ENCODE results near the gene PTPRN2.
"Not testable (repeated sequence)": the region's sequence is repeated elsewhere in the genome, so short reads cannot be mapped to it uniquely, and the experiment has no call there.

The PTPRN2 gene

GRCh38 chr7:158530800-158531609, 56.6 kb downstream of the PTPRN2 start:
- DNase-seq = no peak

DNA sequence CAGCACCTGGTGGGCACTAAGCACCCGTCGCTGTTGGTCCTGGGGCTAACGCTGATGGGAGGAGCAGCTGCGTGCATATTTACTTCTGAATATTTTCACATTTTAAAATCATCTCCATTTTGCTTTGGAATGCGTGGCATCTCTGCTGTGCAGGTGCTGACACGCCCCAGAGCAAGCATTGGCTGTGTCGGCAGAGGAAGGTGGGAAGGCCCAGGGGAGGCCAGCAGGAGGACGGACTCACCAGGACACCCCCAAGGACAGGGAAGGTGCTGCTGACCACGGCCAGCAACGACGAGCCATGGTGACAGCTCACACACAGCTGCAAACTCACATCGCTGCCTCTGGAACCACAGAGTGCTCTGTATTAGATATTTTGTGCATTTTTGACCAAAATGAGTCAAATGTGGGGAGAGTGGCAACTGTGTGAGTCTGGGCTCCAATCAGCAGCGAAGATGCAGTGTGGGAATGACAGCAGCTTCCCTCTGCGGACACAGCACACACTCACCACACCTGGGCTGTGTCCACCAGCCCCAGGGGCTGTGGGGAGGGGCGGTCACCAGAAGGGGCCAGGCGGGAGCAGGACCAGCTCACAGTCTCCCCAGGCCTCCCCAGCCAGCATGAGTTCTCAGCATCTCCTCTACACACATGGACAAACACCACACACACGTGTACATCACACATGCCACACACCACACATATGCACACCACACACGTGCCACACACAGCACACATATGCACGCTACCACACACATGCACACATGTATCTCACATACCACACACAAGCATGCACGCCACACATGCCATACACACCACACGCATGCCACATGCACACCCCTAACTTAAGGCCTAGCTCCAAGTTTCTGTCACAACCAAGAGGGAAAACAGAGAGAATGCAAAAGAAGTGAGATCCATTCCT, 58.2 kb downstream of the PTPRN2 start:
- DNase-seq = no peak

DNA sequence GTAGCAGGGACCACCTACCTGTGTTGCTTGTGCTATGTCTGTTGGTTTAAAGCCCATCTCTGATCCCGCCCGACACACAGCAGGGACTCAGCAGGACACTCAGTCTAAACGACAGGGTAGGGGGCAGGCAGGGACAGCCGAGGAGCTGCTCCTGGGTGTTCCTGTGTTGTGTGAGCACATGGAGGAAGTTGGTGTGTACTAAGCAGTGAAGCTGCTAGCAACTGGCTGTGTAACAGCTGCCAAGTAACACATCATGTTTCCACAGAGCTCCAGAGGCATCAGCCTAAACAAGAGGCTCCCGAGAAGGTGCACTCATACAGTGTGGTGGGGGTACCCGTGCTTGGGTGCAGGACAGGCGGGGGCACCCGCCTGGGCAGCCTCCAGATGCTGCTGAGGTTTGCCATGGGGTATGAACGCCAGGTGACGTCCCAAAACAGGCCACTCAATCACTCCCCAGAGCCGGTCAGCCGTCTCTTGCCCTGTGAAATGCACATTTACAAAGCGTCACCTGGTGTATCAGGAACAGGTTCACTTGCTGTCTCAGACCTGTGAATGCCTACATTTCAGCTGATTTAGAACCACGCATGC, 59.6 kb downstream of the PTPRN2 start:
- no peak for DNase-seq

- no peak for DNase-seq
Observed at GRCh38 chr7:158527495-158527894, 60.1 kb downstream of the PTPRN2 start.

GRCh38 chr7:158527038-158527437, 60.6 kb downstream of the PTPRN2 start:
- DNase-seq = no peak

GRCh38 chr7:158526531-158526930, 61.1 kb downstream of the PTPRN2 start:
- DNase-seq = no peak

DNA sequence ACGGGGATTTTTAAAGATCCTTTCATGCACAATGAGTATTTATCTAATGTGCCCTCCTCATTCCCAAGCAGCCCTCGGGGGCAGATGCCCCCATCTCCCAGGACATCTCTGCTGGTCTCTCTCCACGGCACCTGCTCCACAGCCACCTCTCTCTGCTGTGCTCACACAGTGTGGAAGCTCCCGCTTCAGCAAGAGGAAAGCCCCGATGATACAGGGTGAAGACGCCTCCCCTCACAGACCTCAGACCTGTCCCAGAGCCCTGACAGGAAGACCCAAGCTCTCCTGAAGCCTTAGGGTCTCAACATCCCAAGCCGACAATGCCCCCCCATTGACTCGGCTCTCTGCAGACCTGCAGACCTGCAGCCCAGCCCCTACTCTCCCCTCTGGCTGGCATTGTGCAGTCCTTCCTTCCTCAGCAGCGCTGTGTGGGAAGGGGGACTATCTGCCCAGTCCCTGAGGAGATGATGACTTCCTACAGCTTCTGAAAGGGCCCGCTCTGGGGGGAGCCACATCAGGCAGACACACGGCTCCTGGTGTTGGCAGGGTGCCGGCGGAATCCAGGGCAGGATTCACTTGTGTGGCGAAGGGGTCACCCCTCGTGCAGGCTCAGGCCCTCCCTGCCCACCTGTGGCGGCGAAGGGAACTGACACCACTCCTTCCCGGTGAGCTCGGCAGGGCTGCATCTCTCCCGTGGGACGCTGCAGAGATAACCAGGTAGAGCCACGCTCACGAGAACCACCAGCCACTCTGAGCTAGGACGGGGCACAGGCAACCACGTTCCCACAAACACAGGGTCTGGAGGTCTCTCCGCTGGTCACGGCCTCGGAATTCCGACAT, 61.8 kb downstream of the PTPRN2 start:
- DNase-seq = no peak

DNA sequence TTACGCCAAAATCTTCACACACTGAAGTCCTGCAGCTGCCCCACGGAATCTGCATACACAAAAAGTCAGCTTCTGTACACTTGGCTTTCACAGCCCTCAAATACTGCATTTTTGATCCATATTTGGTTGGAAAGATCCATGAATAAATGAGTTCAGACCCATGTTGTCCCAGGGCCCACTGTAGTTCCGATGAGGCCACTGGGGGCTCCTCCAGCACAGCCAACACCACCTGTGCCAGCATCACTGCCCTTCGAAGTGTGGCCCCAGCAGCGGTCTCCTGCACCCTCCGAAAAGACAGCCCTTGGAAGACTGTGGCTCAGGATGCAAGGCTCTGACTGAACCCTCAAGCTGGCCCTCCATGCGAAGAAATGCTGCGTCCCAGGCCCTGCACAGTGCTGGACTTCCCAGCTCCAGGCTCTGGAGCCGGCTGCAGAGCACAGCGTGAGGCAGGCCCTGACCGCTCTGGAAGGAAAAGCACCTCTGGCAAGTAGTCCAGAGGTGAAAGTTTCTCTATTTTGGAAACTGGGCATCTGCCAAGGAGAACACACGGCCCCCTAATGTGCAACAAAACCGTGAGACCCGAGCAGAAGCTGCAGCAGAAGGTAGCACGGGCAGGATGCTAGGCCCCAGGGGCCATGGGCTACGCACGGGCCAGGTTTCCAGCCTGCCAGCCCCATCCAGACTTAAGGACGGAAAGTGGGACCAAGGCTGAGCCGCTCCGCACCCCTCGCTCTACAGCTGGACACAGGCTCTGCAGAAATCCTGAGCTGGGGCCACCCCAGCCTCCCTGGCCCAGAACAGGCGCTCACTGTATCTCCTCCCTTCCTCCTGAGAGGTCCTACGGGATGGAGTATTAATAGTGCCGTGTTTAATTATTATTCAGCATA, 62.6 kb downstream of the PTPRN2 start:
- no peak for DNase-seq

- not testable (repeated sequence) for DNase-seq
Observed at GRCh38 chr7:158524286-158524685, 63.3 kb downstream of the PTPRN2 start.

GRCh38 chr7:158523877-158524276, 63.7 kb downstream of the PTPRN2 start:
- not testable (repeated sequence) for DNase-seq

DNA sequence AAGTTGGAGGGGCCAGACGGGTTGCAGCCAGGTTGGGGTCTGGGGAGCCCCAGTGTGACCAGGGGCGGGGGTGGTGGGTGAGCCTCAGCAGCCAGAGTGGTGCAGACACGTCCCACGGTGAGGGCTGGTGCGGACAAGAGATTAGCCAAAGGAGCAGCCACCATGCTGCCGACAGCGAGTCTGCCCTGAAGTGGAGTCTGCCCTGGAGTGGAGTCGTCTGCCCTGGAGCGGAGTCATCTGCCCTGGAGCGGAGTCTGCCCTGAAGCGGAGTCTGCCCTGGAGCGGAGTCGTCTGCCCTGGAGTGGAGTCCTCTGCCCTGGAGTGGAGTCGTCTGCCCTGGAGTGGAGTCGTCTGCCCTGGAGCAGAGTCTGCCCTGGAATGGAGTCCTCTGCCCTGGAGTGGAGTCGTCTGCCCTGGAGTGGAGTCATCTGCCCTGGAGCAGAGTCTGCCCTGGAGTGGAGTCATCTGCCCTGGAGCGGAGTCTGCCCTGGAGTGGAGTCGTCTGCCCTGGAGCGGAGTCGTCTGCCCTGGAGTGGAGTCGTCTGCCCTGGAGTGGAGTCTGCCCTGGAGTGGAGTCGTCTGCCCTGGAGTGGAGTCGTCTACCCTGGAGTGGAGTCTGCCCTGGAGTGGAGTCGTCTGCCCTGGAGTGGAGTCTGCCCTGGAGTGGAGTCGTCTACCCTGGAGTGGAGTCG, 64.3 kb downstream of the PTPRN2 start:
- not testable (repeated sequence) for DNase-seq

DNA sequence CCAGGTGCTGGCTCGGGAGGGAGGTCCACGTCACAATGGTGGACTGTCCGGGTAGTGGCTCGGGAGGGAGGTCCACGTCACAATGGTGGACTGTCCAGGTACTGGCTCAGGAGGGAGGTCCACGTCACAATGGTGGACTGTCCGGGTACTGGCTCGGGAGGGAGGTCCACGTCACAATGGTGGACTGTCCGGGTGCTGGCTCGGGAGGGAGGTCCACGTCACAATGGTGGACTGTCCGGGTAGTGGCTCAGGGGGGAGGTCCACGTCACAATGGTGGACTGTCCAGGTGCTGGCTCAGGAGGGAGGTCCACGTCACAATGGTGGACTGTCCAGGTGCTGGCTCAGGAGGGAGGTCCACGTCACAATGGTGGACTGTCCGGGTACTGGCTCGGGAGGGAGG, 65.8 kb downstream of the PTPRN2 start:
- not testable (repeated sequence) for DNase-seq

GRCh38 chr7:158520825-158521224, 66.8 kb downstream of the PTPRN2 start:
- no peak for DNase-seq

DNA sequence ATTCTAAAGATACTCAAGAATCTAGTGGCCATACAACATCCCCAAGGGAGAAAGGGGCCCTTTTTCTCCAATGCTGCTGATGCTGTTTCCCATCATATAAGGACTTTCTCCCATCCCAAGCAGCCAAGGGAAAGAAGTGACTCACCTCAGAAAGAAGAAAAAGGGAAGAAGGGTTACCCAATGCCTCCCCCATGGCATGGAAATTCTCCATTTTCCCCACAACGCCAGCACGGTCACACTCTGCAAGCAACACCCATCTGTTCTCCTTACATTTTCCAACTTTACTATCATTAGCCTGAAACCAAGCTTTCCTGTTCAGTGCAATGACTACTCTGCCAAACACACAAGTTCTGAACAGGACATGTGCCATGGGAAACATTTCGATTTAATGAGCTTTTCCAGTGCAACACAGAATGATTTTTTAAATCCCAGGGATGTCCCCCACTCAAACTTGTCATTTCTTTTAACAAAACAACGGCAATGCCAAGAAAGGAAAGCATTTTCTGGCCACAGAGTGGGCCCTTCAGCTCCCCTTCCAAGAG, 67.9 kb downstream of the PTPRN2 start:
- no peak for DNase-seq

- DNase-seq = no peak
Observed at GRCh38 chr7:158518980-158519632, 68.5 kb downstream of the PTPRN2 start.

- DNase-seq = no peak
Observed at GRCh38 chr7:158517571-158517970, 70.1 kb downstream of the PTPRN2 start.

DNA sequence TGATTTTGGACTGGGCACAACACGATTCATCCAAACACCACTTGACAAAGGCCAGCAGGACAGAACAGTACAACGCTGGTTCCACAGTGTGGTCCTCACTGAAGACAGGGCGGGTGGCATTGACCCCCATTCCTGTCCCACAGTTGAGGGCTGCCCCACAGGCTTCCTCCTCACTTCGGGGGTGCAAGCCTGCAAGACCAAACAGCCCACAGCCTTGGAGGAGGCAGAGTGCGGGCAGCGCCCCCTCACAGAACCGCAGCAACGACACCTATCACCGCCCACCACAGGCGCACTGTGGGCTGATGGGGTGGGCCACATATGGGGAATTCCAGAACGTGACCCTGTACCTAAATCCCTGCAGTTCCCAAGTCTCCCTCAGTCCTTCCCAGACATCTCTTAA, 70.6 kb downstream of the PTPRN2 start:
- no peak for DNase-seq

DNA sequence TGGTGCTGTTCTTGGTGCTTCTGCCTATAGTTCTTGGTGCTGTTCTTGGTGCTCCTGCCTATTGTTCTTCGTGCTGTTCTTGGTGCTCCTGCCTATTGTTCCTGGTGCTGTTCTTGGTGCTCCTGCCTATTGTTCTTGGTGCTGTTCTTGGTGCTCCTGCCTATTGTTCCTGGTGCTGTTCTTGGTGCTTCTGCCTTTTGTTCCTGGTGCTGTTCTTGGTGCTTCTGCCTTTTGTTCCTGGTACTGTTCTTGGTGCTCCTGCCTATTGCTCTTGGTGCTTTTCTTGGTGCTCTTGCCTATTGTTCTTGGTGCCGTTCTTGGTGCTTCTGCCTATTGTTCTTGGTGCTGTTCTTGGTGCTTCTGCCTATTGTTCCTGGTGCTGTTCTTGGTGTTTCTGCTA, 71.1 kb downstream of the PTPRN2 start:
- no peak for DNase-seq

GRCh38 chr7:158512869-158513268, 74.8 kb downstream of the PTPRN2 start:
- no peak for DNase-seq

DNA sequence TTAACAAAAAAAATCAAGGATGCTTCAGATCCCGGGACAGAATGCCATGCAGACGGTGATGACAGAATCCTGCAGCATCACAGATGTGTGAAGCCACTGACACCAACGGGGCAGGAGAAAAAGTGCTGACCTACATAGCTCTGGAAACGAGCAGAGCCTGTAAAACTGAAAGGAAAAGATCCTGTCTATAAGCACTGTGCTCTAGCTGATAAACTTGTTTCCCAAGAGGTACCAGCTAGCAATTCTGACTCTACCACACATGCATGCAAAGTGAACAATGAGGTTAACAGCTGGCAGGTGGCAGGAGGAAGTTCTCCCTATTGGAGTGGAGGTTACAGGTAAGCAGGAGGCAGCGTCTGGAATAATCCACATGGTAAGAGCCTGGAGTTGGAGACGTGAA, 75.6 kb downstream of the PTPRN2 start:
- DNase-seq = no peak
